ENCODE results near the gene NEU2. TPM values are rescaled to one million over a fixed set of nuclear protein-coding genes. Genes with fewer than 3 reads are reported as not detected.

Gene NEU2
- total and polyA plus RNA-seq, 10 of the 15 experiments (the other 5 are each of a cell fraction or from before 2014, with no cell fraction given), result not detected

DNA sequence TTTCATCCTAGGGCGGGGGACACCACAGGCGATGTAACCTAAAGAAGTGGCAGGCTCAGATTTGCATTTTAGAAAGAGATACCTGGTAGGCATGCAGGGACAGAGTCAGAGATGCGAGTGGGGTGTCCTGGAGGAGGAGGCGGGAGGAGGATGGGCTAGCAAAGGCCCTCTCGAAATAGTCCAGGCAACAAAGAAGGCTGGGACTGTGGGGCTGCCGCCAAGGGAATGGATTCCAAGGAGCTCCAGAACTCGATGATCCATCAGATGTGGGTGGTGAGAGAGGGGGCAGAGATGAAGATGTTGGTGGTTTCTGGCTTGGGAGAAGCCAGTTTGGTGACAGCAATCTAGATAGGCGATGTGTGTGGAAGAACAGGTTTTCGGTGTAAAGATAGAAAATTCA, 15.2 kb downstream of the NEU2 start:
- Histone ChIP-seq H3K27me3 (replicated peaks in 1 of 2; ENCODE audit: control insufficient read depth in 2 of 2, insufficient read depth in 2 of 2, low read length in 1 of 2) (0 out of 4 replicates have a peak, but pooled peaks cover 0 to 2% of the 10 kb centered on the region in 2 experiments), H3K79me2 (ENCODE audit: control insufficient read depth, insufficient read depth, low read length) (no peaks in the 10 kb centered on the region), H2AFZ (ENCODE audit: control insufficient read depth, low read depth, low read length) (no peak overlapping the region), H3K9ac (ENCODE audit: control insufficient read depth, insufficient read depth, low read length) (no peak overlapping the region), H3K4me2 (ENCODE audit: control insufficient read depth, insufficient read depth) (no peak overlapping the region), H3K9me3 (replicated peaks; ENCODE audit: control insufficient read depth, insufficient read depth, low read length) (no peaks in the 10 kb centered on the region), H3K4me3 (no peak overlapping the region), H3K36me3 (ENCODE audit: control insufficient read depth in 2 of 2, insufficient read depth in 2 of 2, low read length in 1 of 2) (no peaks in the 10 kb centered on the region), H3K4me1 (ENCODE audit: control insufficient read depth, insufficient read depth, low read length) (no peaks in the 10 kb centered on the region), H4K20me1 (ENCODE audit: control insufficient read depth, insufficient read depth) (no peaks in the 10 kb centered on the region; the same call in 1 of the 2 replicates), H3K27ac (ENCODE audit: control insufficient read depth, insufficient read depth) (no peak overlapping the region)
- ATAC-seq (no peak), FAIRE-seq (no peak), DNase-seq (ENCODE audit: low read depth, low spot score) (no peak)
- POLR2A ChIA-PET, result interaction anchor here (0.7 kb wide), 1 partner anchor 356 kb away, joined by 3 read pairs; no protein-coding TSS in a partner anchor
- no TSS peak for BruUV-seq (replicated peaks)
- 52% methylated on average over 9 of the region's 9 CpGs for WGBS (ENCODE audit: insufficient coverage, insufficient replicate concordance, low lambda C conversion rate, missing lambda C conversion rate)
- CTCF ChIA-PET, result interaction anchor here (0.6 to 1.8 kb wide), 4 partner anchors 18 to 175 kb away, joined by 3 to 7 read pairs (median 4); no protein-coding TSS in a partner anchor
- in situ Hi-C loops (cut with MboI) (no loop called here), intact Hi-C loops (cut with micrococcal nuclease; ENCODE audit: unreplicated experiment) (no loop called here)
- RAD21 ChIA-PET (ENCODE audit: unreplicated experiment), result no interaction called here
- SMC1A ChIA-PET (ENCODE audit: uncharacterized antibody, unreplicated experiment), result interaction anchor here (0.6 to 1.2 kb wide), 4 partner anchors 12 to 250 kb away, joined by 3 to 4 read pairs (median 3); partner anchors contain the start of gene INPP5D
- TF ChIP-seq, protein P1, sequence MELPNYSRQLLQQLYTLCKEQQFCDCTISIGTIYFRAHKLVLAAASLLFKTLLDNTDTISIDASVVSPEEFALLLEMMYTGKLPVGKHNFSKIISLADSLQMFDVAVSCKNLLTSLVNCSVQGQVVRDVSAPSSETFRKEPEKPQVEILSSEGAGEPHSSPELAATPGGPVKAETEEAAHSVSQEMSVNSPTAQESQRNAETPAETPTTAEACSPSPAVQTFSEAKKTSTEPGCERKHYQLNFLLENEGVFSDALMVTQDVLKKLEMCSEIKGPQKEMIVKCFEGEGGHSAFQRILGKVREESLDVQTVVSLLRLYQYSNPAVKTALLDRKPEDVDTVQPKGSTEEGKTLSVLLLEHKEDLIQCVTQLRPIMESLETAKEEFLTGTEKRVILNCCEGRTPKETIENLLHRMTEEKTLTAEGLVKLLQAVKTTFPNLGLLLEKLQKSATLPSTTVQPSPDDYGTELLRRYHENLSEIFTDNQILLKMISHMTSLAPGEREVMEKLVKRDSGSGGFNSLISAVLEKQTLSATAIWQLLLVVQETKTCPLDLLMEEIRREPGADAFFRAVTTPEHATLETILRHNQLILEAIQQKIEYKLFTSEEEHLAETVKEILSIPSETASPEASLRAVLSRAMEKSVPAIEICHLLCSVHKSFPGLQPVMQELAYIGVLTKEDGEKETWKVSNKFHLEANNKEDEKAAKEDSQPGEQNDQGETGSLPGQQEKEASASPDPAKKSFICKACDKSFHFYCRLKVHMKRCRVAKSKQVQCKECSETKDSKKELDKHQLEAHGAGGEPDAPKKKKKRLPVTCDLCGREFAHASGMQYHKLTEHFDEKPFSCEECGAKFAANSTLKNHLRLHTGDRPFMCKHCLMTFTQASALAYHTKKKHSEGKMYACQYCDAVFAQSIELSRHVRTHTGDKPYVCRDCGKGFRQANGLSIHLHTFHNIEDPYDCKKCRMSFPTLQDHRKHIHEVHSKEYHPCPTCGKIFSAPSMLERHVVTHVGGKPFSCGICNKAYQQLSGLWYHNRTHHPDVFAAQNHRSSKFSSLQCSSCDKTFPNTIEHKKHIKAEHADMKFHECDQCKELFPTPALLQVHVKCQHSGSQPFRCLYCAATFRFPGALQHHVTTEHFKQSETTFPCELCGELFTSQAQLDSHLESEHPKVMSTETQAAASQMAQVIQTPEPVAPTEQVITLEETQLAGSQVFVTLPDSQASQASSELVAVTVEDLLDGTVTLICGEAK (IDR thresholded peaks at IDR 0.05; ENCODE audit: borderline replicate concordance), result no peak
- TF ChIP-seq ZNF217 (IDR thresholded peaks at IDR 0.05), result no peak
- no peak for TF ChIP-seq RBBP5 (conservative IDR thresholded peaks at IDR 0.05)
- TF ChIP-seq MEF2A (IDR thresholded peaks at IDR 0.05; ENCODE audit: insufficient read depth, low read depth, low read length), result no peak
- TF ChIP-seq IKZF1 (conservative IDR thresholded peaks at IDR 0.05), result no peak
- TF ChIP-seq MXI1 (IDR thresholded peaks at IDR 0.05; ENCODE audit: low read depth, low read length), result no peak
- TF ChIP-seq MTA3 (IDR thresholded peaks at IDR 0.05; ENCODE audit: borderline replicate concordance, low read length), result no peak
- TF ChIP-seq RAD21 (IDR thresholded peaks at IDR 0.05; ENCODE audit: insufficient read depth, low read depth, low read length), result no peak
- TF ChIP-seq, protein P2, sequence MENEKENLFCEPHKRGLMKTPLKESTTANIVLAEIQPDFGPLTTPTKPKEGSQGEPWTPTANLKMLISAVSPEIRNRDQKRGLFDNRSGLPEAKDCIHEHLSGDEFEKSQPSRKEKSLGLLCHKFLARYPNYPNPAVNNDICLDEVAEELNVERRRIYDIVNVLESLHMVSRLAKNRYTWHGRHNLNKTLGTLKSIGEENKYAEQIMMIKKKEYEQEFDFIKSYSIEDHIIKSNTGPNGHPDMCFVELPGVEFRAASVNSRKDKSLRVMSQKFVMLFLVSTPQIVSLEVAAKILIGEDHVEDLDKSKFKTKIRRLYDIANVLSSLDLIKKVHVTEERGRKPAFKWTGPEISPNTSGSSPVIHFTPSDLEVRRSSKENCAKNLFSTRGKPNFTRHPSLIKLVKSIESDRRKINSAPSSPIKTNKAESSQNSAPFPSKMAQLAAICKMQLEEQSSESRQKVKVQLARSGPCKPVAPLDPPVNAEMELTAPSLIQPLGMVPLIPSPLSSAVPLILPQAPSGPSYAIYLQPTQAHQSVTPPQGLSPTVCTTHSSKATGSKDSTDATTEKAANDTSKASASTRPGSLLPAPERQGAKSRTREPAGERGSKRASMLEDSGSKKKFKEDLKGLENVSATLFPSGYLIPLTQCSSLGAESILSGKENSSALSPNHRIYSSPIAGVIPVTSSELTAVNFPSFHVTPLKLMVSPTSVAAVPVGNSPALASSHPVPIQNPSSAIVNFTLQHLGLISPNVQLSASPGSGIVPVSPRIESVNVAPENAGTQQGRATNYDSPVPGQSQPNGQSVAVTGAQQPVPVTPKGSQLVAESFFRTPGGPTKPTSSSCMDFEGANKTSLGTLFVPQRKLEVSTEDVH (IDR thresholded peaks at IDR 0.05; ENCODE audit: low read depth, partially characterized antibody), result no peak
- TF ChIP-seq POLR2AphosphoS2 (IDR thresholded peaks at IDR 0.05; ENCODE audit: low read depth, low read length), result no peak
- no peak for TF ChIP-seq NFYB (IDR thresholded peaks at IDR 0.05; ENCODE audit: insufficient read depth, low read depth, low read length)
- no peak for TF ChIP-seq POLR2A (IDR thresholded peaks at IDR 0.05; ENCODE audit: low read depth, low read length)
- no peak for TF ChIP-seq BMI1 (IDR thresholded peaks at IDR 0.05; ENCODE audit: borderline replicate concordance)
- no peak for TF ChIP-seq STAT1 (conservative IDR thresholded peaks at IDR 0.05)
- TF ChIP-seq, protein P3, sequence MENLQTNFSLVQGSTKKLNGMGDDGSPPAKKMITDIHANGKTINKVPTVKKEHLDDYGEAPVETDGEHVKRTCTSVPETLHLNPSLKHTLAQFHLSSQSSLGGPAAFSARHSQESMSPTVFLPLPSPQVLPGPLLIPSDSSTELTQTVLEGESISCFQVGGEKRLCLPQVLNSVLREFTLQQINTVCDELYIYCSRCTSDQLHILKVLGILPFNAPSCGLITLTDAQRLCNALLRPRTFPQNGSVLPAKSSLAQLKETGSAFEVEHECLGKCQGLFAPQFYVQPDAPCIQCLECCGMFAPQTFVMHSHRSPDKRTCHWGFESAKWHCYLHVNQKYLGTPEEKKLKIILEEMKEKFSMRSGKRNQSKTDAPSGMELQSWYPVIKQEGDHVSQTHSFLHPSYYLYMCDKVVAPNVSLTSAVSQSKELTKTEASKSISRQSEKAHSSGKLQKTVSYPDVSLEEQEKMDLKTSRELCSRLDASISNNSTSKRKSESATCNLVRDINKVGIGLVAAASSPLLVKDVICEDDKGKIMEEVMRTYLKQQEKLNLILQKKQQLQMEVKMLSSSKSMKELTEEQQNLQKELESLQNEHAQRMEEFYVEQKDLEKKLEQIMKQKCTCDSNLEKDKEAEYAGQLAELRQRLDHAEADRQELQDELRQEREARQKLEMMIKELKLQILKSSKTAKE (IDR thresholded peaks at IDR 0.05; ENCODE audit: low read depth, poor library complexity, severe bottlenecking), result no peak
- TF ChIP-seq CEBPB (IDR thresholded peaks at IDR 0.05; ENCODE audit: borderline replicate concordance in 1 of 2, low read depth in 2 of 2, low read length in 2 of 2), result no peak
- TF ChIP-seq PML (IDR thresholded peaks at IDR 0.05; ENCODE audit: low read length), result no peak
